Panc1 (cell line): ENCODE results near the gene APPL1. TPM values are rescaled to one million over a fixed set of nuclear protein-coding genes. Genes with fewer than 3 reads are reported as not detected.

ENCODE experiments used
- ATAC-seq: fragments of 200-7000 bp; cut with Tn5 transposase; 2 replicates; pipeline ENCODE4 v1.9.1; 2020; ENCODE audit warnings: mild to moderate bottlenecking, moderate library complexity
- BruUV-seq: library from RNA; stranded (reverse); fragments of 400-500 nt; replicated peaks from 2 replicates; lab custom pipeline; 2021; lab: Mats Ljungman, UMichigan
- CTCF ChIA-PET: fragments of 300-600 bp; sonication (Branson Sonifier 250); formaldehyde crosslinking; loops from one replicate; lab custom pipeline; 2022; ENCODE audit warnings: antibody characterized with exemption; lab: Charles Lee
- POLR2A ChIA-PET: fragments of 300-600 bp; sonication (Branson Sonifier 250); formaldehyde crosslinking; loops from one replicate; lab custom pipeline; 2022; ENCODE audit warnings: antibody characterized with exemption; lab: Charles Lee
- DNase-seq: peaks from one replicate; pipeline ENCODE4 v3.0.0-alpha.2; 2010; ENCODE audit warnings: low read depth, low spot score
- H3K27ac ChIP-seq: 2 replicates; pipeline ENCODE4 v1.5.1; 2011; ENCODE audit warnings: mild to moderate bottlenecking, low read length, inconsistent platforms
- H3K27me3 ChIP-seq: fragments of 200-500 bp; sonication (Bioruptor generic); 2 replicates; pipeline ENCODE4 v1.6.0; 2014; ENCODE audit warnings: low read length, inconsistent platforms; ENCODE audit not compliant: control insufficient read depth, insufficient read depth
- H3K36me3 ChIP-seq: fragments of 200-500 bp; sonication (Bioruptor generic); 2 replicates; pipeline ENCODE4 v1.5.1; 2014; ENCODE audit warnings: inconsistent platforms, mild to moderate bottlenecking, low read length, moderate library complexity; ENCODE audit not compliant: control insufficient read depth, insufficient read depth
- H3K4me1 ChIP-seq: 2 replicates; pipeline ENCODE4 v1.5.1; 2011; ENCODE audit warnings: inconsistent platforms, mild to moderate bottlenecking, low read length, moderate library complexity; ENCODE audit not compliant: control insufficient read depth, insufficient read depth
- H3K4me3 ChIP-seq, 2 experiments: 2 replicates each; pipeline ENCODE4 v1.5.1; 2011 to 2012; ENCODE audit warnings: low read depth in 2 of 2, low read length in 2 of 2, mild to moderate bottlenecking in 2 of 2, inconsistent platforms in 1 of 2, moderate library complexity in 1 of 2
- H3K9me3 ChIP-seq: fragments of 200-500 bp; sonication (Bioruptor generic); 2 replicates; pipeline ENCODE4 v1.5.1; 2014; ENCODE audit warnings: low read depth, mild to moderate bottlenecking, inconsistent platforms, low read length, moderate library complexity; ENCODE audit not compliant: control insufficient read depth, insufficient read depth
- POLR2AphosphoS5 ChIP-seq: IDR thresholded peaks from 2 replicates; pipeline ENCODE4 v1.6.1; 2012; ENCODE audit warnings: mild to moderate bottlenecking, low read depth, low read length, moderate library complexity
- REST ChIP-seq, 2 experiments: IDR thresholded peaks; 2 replicates each; pipeline ENCODE4 v1.6.1; 2011 to 2012; ENCODE audit warnings: low read depth in 2 of 2, control low read depth in 1 of 2, low read length in 1 of 2, mild to moderate bottlenecking in 1 of 2, moderate library complexity in 1 of 2; ENCODE audit not compliant: insufficient read depth in 1 of 2
- SIN3A ChIP-seq: IDR thresholded peaks from 2 replicates; pipeline ENCODE4 v1.6.1; 2012; ENCODE audit warnings: low read depth, mild to moderate bottlenecking, low read length, moderate library complexity, borderline replicate concordance; ENCODE audit not compliant: insufficient read depth
- TCF7L2 ChIP-seq: IDR thresholded peaks from 2 replicates; pipeline ENCODE4 v1.6.1; 2011; ENCODE audit warnings: mild to moderate bottlenecking, low read depth, low read length, inconsistent platforms
- in situ Hi-C: cut with HindIII; loops from 2 replicates; pipeline ENCODE4 v1.10.0; 2016; ENCODE audit warnings: low sequenced_read_pairs, low pct_unique_long_range_greater_than_20kb
- intact Hi-C: fragments of 100-400 bp; cut with micrococcal nuclease; formaldehyde crosslinking; loops from one replicate; pipeline ENCODE4 v1.10.0; 2022; ENCODE audit not compliant: unreplicated experiment
- total RNA-seq: library from RNA; stranded (reverse); gene quantifications from one replicate; pipeline ENCODE4 v1.2.1, GENCODE V29; 2021; ENCODE audit not compliant: unreplicated experiment
- TF ChIP-seq, protein P1 (sequence below): fragments of 450-650 bp; IDR thresholded peaks from 2 replicates; pipeline ENCODE4 v1.5.1; 2017; ENCODE audit warnings: mild to moderate bottlenecking

Gene APPL1
- total RNA-seq, 1 experiment from 2014 or later: 36.3 TPM

- BruUV-seq: no TSS peak
- in situ Hi-C loops (no loop called here), intact Hi-C loops (no loop called here)
- no peaks in the 10 kb centered on the region for H3K4me1 ChIP-seq
- H3K27ac ChIP-seq: no peak overlapping the region
- ChIA-PET CTCF (no interaction called here), POLR2A (no interaction called here)
- no peak for TF ChIP-seq POLR2AphosphoS5
- no peak for TF ChIP-seq REST (IDR thresholded peaks at IDR 0.05; ENCODE audit: insufficient read depth in 1 of 2, low read depth in 2 of 2, low read length in 1 of 2)
- TF ChIP-seq SIN3A: no peak
- TF ChIP-seq, protein P1, sequence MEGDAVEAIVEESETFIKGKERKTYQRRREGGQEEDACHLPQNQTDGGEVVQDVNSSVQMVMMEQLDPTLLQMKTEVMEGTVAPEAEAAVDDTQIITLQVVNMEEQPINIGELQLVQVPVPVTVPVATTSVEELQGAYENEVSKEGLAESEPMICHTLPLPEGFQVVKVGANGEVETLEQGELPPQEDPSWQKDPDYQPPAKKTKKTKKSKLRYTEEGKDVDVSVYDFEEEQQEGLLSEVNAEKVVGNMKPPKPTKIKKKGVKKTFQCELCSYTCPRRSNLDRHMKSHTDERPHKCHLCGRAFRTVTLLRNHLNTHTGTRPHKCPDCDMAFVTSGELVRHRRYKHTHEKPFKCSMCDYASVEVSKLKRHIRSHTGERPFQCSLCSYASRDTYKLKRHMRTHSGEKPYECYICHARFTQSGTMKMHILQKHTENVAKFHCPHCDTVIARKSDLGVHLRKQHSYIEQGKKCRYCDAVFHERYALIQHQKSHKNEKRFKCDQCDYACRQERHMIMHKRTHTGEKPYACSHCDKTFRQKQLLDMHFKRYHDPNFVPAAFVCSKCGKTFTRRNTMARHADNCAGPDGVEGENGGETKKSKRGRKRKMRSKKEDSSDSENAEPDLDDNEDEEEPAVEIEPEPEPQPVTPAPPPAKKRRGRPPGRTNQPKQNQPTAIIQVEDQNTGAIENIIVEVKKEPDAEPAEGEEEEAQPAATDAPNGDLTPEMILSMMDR: no peak
- TF ChIP-seq TCF7L2: no peak
- ATAC-seq: no peak
- H3K9me3 ChIP-seq: no peaks in the 10 kb centered on the region
- no peaks in the 10 kb centered on the region for H3K36me3 ChIP-seq
- no peak overlapping the region for H3K4me3 ChIP-seq
- H3K27me3 ChIP-seq: no peaks in the 10 kb centered on the region
- DNase-seq: no peak
Observed at GRCh38 chr3:57283334-57283733, 55.8 kb downstream of the APPL1 start.

GRCh38 chr3:57287205-57287604, 59.7 kb downstream of the APPL1 start:
- CTCF ChIA-PET: no interaction called here
- POLR2A ChIA-PET: no interaction called here

More at GRCh38 chr3:57287205-57287604, 59.7 kb downstream of the APPL1 start:
- H3K4me3 ChIP-seq: no peak overlapping the region
- no peak for DNase-seq
- intact Hi-C loops: no loop called here
- no TSS peak for BruUV-seq
- ATAC-seq: no peak
- no peaks in the 10 kb centered on the region for H3K27me3 ChIP-seq
- H3K36me3 ChIP-seq: no peaks in the 10 kb centered on the region
- no peaks in the 10 kb centered on the region for H3K9me3 ChIP-seq
- TF ChIP-seq REST (IDR thresholded peaks at IDR 0.05; ENCODE audit: insufficient read depth in 1 of 2, low read depth in 2 of 2, low read length in 1 of 2) (no peak), POLR2AphosphoS5 (no peak), SIN3A (no peak)
- in situ Hi-C loops: no loop called here
- H3K27ac ChIP-seq: no peak overlapping the region
- no peaks in the 10 kb centered on the region for H3K4me1 ChIP-seq
